Panc1 (cell line): ENCODE measurements around the gene UACA. TPM values are rescaled to one million over a fixed set of nuclear protein-coding genes. Genes with fewer than 3 reads are reported as not detected.

Source experiments
- ATAC-seq: fragments of 200-7000 bp; cut with Tn5 transposase; 2 replicates; pipeline ENCODE4 v1.9.1; 2020; ENCODE audit warnings: mild to moderate bottlenecking, moderate library complexity
- BruUV-seq: library from RNA; stranded (reverse); fragments of 400-500 nt; replicated peaks from 2 replicates; lab custom pipeline; 2021; lab: Mats Ljungman, UMichigan
- CTCF ChIA-PET: fragments of 300-600 bp; sonication (Branson Sonifier 250); formaldehyde crosslinking; loops from one replicate; lab custom pipeline; 2022; ENCODE audit warnings: antibody characterized with exemption; lab: Charles Lee
- POLR2A ChIA-PET: fragments of 300-600 bp; sonication (Branson Sonifier 250); formaldehyde crosslinking; loops from one replicate; lab custom pipeline; 2022; ENCODE audit warnings: antibody characterized with exemption; lab: Charles Lee
- DNase-seq: peaks from one replicate; pipeline ENCODE4 v3.0.0-alpha.2; 2010; ENCODE audit warnings: low read depth, low spot score
- H3K27ac ChIP-seq: 2 replicates; pipeline ENCODE4 v1.5.1; 2011; ENCODE audit warnings: mild to moderate bottlenecking, low read length, inconsistent platforms
- H3K27me3 ChIP-seq: fragments of 200-500 bp; sonication (Bioruptor generic); 2 replicates; pipeline ENCODE4 v1.6.0; 2014; ENCODE audit warnings: low read length, inconsistent platforms; ENCODE audit not compliant: control insufficient read depth, insufficient read depth
- H3K36me3 ChIP-seq: fragments of 200-500 bp; sonication (Bioruptor generic); 2 replicates; pipeline ENCODE4 v1.5.1; 2014; ENCODE audit warnings: inconsistent platforms, mild to moderate bottlenecking, low read length, moderate library complexity; ENCODE audit not compliant: control insufficient read depth, insufficient read depth
- H3K4me1 ChIP-seq: 2 replicates; pipeline ENCODE4 v1.5.1; 2011; ENCODE audit warnings: inconsistent platforms, mild to moderate bottlenecking, low read length, moderate library complexity; ENCODE audit not compliant: control insufficient read depth, insufficient read depth
- H3K4me3 ChIP-seq, 2 experiments: 2 replicates each; pipeline ENCODE4 v1.5.1; 2011 to 2012; ENCODE audit warnings: low read depth in 2 of 2, low read length in 2 of 2, mild to moderate bottlenecking in 2 of 2, inconsistent platforms in 1 of 2, moderate library complexity in 1 of 2
- H3K9me3 ChIP-seq: fragments of 200-500 bp; sonication (Bioruptor generic); 2 replicates; pipeline ENCODE4 v1.5.1; 2014; ENCODE audit warnings: low read depth, mild to moderate bottlenecking, inconsistent platforms, low read length, moderate library complexity; ENCODE audit not compliant: control insufficient read depth, insufficient read depth
- CTCF ChIP-seq: fragments of 450-650 bp; IDR thresholded peaks from 2 replicates; pipeline ENCODE4 v1.5.1; 2017; ENCODE audit warnings: mild to moderate bottlenecking
- POLR2AphosphoS5 ChIP-seq: IDR thresholded peaks from 2 replicates; pipeline ENCODE4 v1.6.1; 2012; ENCODE audit warnings: mild to moderate bottlenecking, low read depth, low read length, moderate library complexity
- REST ChIP-seq, 2 experiments: IDR thresholded peaks; 2 replicates each; pipeline ENCODE4 v1.6.1; 2011 to 2012; ENCODE audit warnings: low read depth in 2 of 2, control low read depth in 1 of 2, low read length in 1 of 2, mild to moderate bottlenecking in 1 of 2, moderate library complexity in 1 of 2; ENCODE audit not compliant: insufficient read depth in 1 of 2
- SIN3A ChIP-seq: IDR thresholded peaks from 2 replicates; pipeline ENCODE4 v1.6.1; 2012; ENCODE audit warnings: low read depth, mild to moderate bottlenecking, low read length, moderate library complexity, borderline replicate concordance; ENCODE audit not compliant: insufficient read depth
- TCF7L2 ChIP-seq: IDR thresholded peaks from 2 replicates; pipeline ENCODE4 v1.6.1; 2011; ENCODE audit warnings: mild to moderate bottlenecking, low read depth, low read length, inconsistent platforms
- in situ Hi-C: cut with HindIII; loops from 2 replicates; pipeline ENCODE4 v1.10.0; 2016; ENCODE audit warnings: low sequenced_read_pairs, low pct_unique_long_range_greater_than_20kb
- intact Hi-C: fragments of 100-400 bp; cut with micrococcal nuclease; formaldehyde crosslinking; loops from one replicate; pipeline ENCODE4 v1.10.0; 2022; ENCODE audit not compliant: unreplicated experiment
- total RNA-seq: library from RNA; stranded (reverse); gene quantifications from one replicate; pipeline ENCODE4 v1.2.1, GENCODE V29; 2021; ENCODE audit not compliant: unreplicated experiment

UACA gene
- total RNA-seq, 1 experiment from 2014 or later, result 303 TPM

- ATAC-seq, result no peak
- DNase-seq, result no peak
- Histone ChIP-seq H3K4me3 (no peak overlapping the region), H3K9me3 (no peaks in the 10 kb centered on the region), H3K4me1 (no peaks in the 10 kb centered on the region; the same call in 1 of the 2 replicates), H3K36me3 (peaks cover 77% of the 10 kb centered on the region), H3K27me3 (no peaks in the 10 kb centered on the region), H3K27ac (peak overlapping the region; percentile 5; the same call in 1 of the 2 replicates)
- ChIA-PET POLR2A (interaction anchor here (0.6 kb wide), 1 partner anchor 80 kb away, joined by 3 read pairs; no protein-coding TSS in a partner anchor), CTCF (no interaction called here)
- TF ChIP-seq SIN3A (no peak), CTCF (no peak), REST (IDR thresholded peaks at IDR 0.05; ENCODE audit: insufficient read depth in 1 of 2, low read depth in 2 of 2, low read length in 1 of 2) (no peak), POLR2AphosphoS5 (no peak), TCF7L2 (no peak)
- intact Hi-C loops, result no loop called here
- BruUV-seq, result no TSS peak
- in situ Hi-C loops, result no loop called here
These were observed 91.3 kb downstream of the UACA start for GRCh38 chr15:70672081-70672480.

- Histone ChIP-seq H3K9me3 (no peaks in the 10 kb centered on the region), H3K36me3 (peaks cover 77% of the 10 kb centered on the region), H3K27ac (no peak overlapping the region), H3K4me3 (no peak overlapping the region), H3K4me1 (no peaks in the 10 kb centered on the region; the same call in 1 of the 2 replicates), H3K27me3 (no peaks in the 10 kb centered on the region)
- no TSS peak for BruUV-seq
- ATAC-seq, result no peak
- ChIA-PET CTCF (interaction anchor here (0.6 to 0.7 kb wide), 2 partner anchors 20 to 52 kb away, joined by 3 to 4 read pairs; no protein-coding TSS in a partner anchor), POLR2A (no interaction called here)
- no peak for DNase-seq
- intact Hi-C loops (no loop called here), in situ Hi-C loops (no loop called here)
- TF ChIP-seq CTCF, result peak; percentile 12; the same call in 1 of the 2 replicates
- TF ChIP-seq TCF7L2, result no peak
These were observed 92.7 kb downstream of the UACA start for GRCh38 chr15:70670680-70671079.
